HG03175 (cell line): ENCODE data around the gene GALNT6.

Experiments
- ATAC-seq: cut with Tn5 transposase; IDR thresholded peaks from one replicate; pipeline ENCODE4 v1.9.1; 2021; ENCODE audit warnings: mild to moderate bottlenecking, moderate library complexity; ENCODE audit not compliant: unreplicated experiment

Gene GALNT6

DNA sequence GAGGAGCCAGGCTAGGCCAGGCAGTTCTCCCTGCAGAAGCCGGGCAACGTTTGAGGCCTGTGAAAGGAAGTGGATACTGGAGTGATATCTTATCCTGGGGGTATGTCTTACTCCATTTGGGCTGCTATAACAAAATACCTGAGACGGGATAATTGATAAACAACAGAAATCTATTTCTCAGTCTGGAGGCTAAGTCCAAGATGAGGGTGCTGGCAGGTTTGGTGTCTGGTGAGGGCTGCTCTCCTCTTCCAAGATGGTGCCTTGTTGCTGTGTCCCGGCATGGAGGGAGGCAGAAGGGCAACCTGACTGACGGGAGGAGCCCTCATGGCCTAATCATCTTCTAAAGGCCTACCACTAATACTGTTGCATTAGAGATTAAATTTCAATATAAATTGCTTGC is 15.7 kb upstream of the GALNT6 start:
- ATAC-seq: no peak

DNA sequence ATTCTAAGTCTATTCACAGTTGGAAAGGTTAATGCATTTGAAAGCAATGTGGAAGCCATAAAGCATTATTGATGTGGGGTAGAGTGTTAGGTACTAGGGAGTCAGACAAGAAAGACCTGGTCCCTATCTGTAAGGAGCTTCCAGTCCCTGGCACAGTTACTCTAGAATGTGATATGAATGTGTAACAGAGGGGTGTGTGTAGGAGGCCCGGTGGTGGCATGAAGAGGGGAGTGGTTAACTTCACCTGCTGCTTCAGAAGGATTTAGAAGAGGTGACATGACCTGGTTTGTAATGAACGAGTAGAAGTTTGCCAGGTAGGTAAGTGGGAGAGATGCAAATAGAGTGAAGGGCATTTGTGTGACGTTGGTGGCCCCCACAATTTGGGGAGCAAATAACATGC is 15.1 kb upstream of the GALNT6 start:
- ATAC-seq: no peak

GRCh38 chr12:51405801-51406207 is 14.6 kb upstream of the GALNT6 start:
- no peak for ATAC-seq

- no peak for ATAC-seq
Measured at GRCh38 chr12:51404627-51405026, 13.4 kb upstream of the GALNT6 start.

GRCh38 chr12:51403681-51404136 is 12.5 kb upstream of the GALNT6 start:
- ATAC-seq: no peak

GRCh38 chr12:51403159-51403558 is 12.0 kb upstream of the GALNT6 start:
- ATAC-seq: no peak

DNA sequence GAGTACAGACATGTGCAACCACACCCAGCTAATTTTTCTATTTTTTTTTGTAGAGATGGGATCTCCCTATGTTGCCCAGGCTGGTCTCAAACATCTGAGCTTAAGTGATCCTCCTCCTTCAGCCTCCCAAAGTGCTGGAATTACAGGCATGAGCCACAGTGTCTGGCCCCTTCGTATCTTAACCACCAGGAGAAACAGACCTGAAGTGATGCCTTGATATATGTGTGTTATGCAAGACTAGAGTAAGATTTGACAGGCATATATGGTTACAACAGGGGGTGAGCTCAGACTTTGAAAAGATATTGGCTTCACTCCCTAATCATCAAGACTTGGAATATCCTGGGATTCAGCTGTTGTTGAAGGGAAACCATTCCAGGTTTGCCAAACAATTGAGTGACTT is 10.7 kb upstream of the GALNT6 start:
- ATAC-seq: no peak

- ATAC-seq: no peak
Measured at GRCh38 chr12:51401486-51401885, 10.3 kb upstream of the GALNT6 start.

DNA sequence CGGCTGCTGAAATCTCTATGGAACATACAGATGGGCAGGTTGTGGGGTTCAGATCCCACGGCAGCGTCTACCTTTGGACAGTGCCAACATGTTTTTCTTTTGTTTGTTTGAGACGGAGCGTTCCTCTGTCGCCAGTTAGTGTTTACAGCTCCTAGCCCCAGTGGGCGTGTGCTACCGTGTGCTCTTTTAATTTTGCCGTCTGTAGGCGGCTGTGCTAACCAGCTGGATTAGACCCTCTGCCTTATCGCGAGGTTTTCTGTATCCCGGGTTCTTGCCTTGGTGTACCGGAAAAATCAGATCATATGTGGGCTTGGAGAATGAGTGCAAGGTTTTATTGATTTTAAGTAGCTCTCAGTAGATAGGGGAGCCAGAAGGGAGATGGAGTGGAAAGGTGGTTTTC is 9.8 kb upstream of the GALNT6 start:
- no peak for ATAC-seq

DNA sequence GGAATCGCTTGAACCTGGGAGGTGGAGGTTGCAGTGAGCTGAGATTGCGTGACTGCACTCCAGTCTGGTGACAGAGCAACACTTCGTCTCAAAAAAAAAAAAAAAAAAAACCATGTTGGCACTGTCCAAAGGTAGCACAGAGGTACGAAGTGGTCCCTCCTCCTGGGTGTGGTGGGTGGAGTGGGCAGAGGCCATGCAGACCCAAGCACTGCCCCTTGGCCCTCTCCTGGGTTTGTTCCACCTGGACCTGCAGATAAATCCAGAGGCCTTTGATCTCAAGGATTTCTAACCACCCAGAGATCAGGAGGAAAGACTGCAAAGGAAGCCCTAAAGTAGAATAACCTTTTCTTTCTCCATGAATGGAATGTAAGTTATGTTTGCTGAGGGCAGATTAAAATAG is 8.7 kb upstream of the GALNT6 start:
- no peak for ATAC-seq

DNA sequence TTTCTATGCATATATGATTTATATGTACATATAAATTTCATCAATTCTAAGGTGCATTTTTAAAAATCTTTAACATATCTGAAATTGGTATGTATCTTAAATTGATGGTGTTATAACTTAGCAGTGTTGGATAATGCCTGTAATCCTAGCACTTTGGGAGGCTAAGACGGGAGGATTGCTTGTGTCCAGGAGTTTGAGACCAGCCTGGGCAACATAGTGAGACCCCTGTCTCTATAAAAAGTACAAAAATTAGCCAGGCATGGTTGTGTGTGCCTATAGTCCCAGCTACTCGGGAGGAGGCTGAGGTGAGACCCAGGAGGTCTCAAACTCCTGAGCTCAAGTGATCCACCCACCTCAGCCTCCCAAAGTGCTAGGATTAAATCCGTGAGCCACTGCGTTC is 6.5 kb upstream of the GALNT6 start:
- ATAC-seq: no peak

DNA sequence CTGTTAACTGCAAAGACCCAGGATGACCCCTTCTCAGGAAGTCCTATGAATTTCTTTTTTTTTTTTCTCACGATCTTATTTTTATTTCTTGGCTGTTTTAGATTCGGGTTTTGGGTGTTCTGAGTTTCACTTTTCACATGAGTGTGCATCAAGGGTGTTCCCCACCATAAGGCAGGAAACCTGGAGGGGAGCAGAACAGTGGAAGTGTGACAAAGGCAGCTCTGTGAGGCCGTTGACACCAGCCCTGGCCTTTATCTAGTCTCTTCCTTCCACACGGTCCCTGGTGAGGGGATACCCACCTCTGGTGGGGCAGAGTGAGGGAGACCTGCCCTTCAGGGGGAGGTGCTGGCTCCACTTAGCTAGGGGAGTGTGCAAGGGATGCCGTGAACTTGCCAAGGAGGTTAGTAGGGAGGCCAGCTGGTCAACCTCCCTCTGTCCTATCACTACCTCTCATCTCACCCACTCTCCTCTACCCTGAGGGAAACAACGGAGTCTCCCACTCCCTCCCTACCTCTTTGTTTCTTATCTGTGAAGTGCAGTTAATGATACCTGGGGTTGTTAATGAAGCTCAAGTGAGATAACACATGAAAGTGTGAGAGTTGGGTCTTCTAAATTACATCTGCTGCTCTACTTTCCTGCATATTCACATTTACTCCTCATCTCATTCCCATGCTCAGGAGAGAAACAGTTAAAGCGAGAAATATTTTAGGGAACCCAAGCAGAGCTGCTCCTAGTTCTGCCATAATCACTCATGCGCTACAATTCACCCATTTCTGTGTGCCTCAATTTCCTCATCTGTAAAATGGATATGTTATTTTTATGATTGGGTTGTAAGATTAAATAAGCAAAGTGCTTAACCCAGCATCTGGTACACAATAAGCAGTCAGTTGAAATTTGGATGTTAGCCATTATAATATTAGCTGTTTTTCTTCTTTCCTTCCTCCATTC is 4.4 kb upstream of the GALNT6 start:
- ATAC-seq: no peak

- ATAC-seq: no peak
Measured at GRCh38 chr12:51393676-51394545, 2.7 kb upstream of the GALNT6 start.

- peak; percentile 41 for ATAC-seq
Measured at GRCh38 chr12:51392556-51393237, 1.5 kb upstream of the GALNT6 start.

DNA sequence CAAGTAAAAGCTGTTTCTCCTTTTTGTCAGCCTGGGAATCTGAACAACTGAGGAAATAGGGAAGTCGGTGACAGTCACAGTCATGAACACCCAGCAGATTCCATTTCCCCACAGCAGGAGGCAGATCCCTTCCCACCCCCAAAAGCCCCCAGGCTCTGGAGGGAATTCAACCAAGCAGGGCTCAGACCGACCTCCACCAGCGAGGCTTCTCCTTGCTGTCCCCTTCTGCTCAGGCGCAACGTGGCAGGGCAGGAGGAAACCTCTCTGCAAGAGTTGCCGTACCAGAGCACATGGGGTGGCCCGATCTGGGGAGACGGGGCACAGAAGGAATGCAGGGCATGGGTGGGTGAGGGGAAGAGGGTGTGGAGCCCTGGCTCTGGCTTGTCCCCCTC is 319 bp downstream of the GALNT6 start:
- peak; percentile 14 for ATAC-seq

DNA sequence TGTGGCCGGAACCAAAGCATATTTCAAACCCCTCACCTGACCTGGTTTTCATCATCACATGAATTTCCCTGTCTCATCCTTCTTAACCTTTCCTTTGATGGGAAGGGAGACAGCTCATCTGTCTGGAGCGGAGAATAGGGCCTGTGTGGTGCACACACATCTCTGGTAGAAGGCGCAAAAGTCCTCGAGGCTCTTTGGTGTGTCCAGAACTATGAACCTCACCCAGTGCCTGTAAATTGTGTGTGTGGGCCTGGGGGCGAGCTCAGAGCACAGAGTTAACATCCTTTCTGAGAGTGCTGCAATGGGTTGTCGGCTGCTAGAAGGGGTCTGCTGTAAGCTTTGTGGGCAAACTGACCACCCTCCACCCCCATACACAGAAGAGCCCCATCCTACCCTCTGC is 749 bp downstream of the GALNT6 start:
- no peak for ATAC-seq

GRCh38 chr12:51389302-51389999 is 1.8 kb downstream of the GALNT6 start:
- no peak for ATAC-seq

DNA sequence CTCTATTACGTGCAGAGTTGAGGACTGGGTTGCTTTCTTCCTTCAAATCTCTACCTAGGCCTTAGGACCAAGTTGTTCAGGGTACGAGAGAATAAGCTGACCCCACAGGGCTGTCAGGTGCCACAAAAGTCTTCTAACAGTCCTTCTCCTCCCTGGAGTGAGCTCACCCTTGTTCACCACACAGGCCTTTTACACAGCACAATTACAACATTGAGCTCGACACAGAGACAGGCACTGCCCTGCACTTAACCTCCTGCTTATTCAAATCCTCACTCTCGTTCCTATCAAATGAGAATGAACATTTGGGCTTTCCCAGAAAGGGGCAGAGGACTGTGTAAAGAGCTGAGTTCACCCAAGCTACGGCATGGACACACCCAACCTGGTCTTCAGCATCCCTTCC is 2.4 kb downstream of the GALNT6 start:
- no peak for ATAC-seq

GRCh38 chr12:51388069-51388799 is 3.0 kb downstream of the GALNT6 start:
- no peak for ATAC-seq

DNA sequence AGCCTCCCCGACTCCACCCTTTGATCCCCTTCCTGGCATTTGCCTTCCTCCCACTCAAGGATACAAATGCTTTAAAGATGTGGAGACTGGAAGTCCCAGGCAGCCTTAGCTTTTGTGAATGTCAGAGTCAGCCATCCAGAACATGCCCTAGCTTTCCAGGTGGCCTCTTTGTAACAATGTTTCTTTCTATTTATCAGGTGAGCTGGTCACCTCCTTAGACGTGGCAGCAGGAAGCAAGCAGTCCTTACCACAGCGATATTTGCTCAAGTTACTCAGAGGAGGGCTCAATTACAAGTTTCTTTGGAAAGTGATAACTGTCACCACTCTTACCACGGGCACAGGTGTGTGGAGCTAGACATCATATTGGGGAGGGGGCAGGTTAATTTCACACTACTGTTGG is 4.9 kb downstream of the GALNT6 start:
- ATAC-seq: no peak
